Keratinocyte (primary cell): Measurements from ENCODE around the gene ZNF205. TPM values are rescaled to one million over a fixed set of nuclear protein-coding genes. Genes with fewer than 3 reads are reported as not detected.

Experiments used
- DNase-seq: peaks from one replicate; pipeline ENCODE4 v3.0.0-alpha.2; 2011; ENCODE audit warnings: low read depth, missing footprints, low spot score
- FAIRE-seq: peaks from 2 replicates; lab custom pipeline; 2011; peaks lifted over from hg19 to GRCh38; lab: Jason Lieb, UNC
- H2AFZ ChIP-seq: 2 replicates; pipeline ENCODE4 v1.6.0; 2012; ENCODE audit warnings: low read length, control low read depth, inconsistent platforms; ENCODE audit not compliant: control insufficient read depth
- H3K27ac ChIP-seq: 2 replicates; pipeline ENCODE4 v1.5.1; 2011; ENCODE audit warnings: low read length; ENCODE audit not compliant: control insufficient read depth, insufficient read depth
- H3K27me3 ChIP-seq: 3 replicates; pipeline ENCODE4 v1.6.0; 2011; ENCODE audit warnings: low read length; ENCODE audit not compliant: control insufficient read depth, insufficient read depth; ENCODE audit errors: extremely low read depth
- H3K36me3 ChIP-seq, 2 experiments: 2 replicates in 1 of 2; 3 replicates in 1 of 2; pipeline ENCODE4 v1.5.1; 2011; ENCODE audit warnings: low read length in 2 of 2, mild to moderate bottlenecking in 1 of 2; ENCODE audit not compliant: control insufficient read depth in 2 of 2, insufficient read depth in 2 of 2; ENCODE audit errors: extremely low read depth in 1 of 2
- H3K4me1 ChIP-seq: 3 replicates; pipeline ENCODE4 v1.5.1; 2011; ENCODE audit warnings: low read length; ENCODE audit not compliant: control insufficient read depth, insufficient read depth; ENCODE audit errors: extremely low read depth
- H3K4me2 ChIP-seq: 3 replicates; pipeline ENCODE4 v1.6.0; 2011; ENCODE audit warnings: low read depth, low read length; ENCODE audit not compliant: control insufficient read depth, insufficient read depth; ENCODE audit errors: extremely low read depth
- H3K4me3 ChIP-seq, 3 experiments: fragments of 200-600 bp in 1 of 3; sonication (generic) in 1 of 3; 2 replicates in 2 of 3; 3 replicates in 1 of 3; pipeline ENCODE4 v1.5.1; 2011 to 2016; ENCODE audit warnings: low read length in 3 of 3, mild to moderate bottlenecking in 3 of 3, control low read depth in 2 of 3, inconsistent platforms in 1 of 3, low read depth in 1 of 3, mixed read lengths in 1 of 3, mixed run types in 1 of 3, moderate library complexity in 1 of 3; ENCODE audit not compliant: control insufficient read depth in 2 of 3, insufficient read depth in 2 of 3; ENCODE audit errors: extremely low read depth in 1 of 3
- H3K79me2 ChIP-seq: 2 replicates; pipeline ENCODE4 v1.6.0; 2012; ENCODE audit warnings: low read length; ENCODE audit not compliant: control insufficient read depth, insufficient read depth
- H3K9ac ChIP-seq: 3 replicates; pipeline ENCODE4 v1.6.0; 2011; ENCODE audit warnings: low read length; ENCODE audit not compliant: control insufficient read depth, insufficient read depth; ENCODE audit errors: extremely low read depth
- H3K9me1 ChIP-seq: 3 replicates; pipeline ENCODE4 v1.6.0; 2011; ENCODE audit warnings: low read length; ENCODE audit not compliant: control insufficient read depth, insufficient read depth; ENCODE audit errors: extremely low read depth
- H3K9me3 ChIP-seq: 2 replicates; pipeline ENCODE4 v1.5.1; 2012; ENCODE audit warnings: low read depth, low read length; ENCODE audit not compliant: control insufficient read depth
- H4K20me1 ChIP-seq: 3 replicates; pipeline ENCODE4 v1.6.0; 2011; ENCODE audit warnings: low read length; ENCODE audit not compliant: control insufficient read depth, insufficient read depth; ENCODE audit errors: extremely low read depth
- EZH2 ChIP-seq: IDR thresholded peaks from one replicate; pipeline ENCODE4 v1.6.1; 2012; ENCODE audit warnings: inconsistent platforms, mild to moderate bottlenecking, low read length, moderate library complexity
- dilution Hi-C: fragments of 300-500 bp; cut with MboI; formaldehyde crosslinking; loops from one replicate; pipeline ENCODE4 v1.7.0; 2020; ENCODE audit warnings: low sequenced_read_pairs; ENCODE audit not compliant: extremely low pct_ligation_motif_present
- polyA plus RNA-seq, 5 experiments: library from polyadenylated mRNA; depleted of rRNA in 3 of 5; stranded (reverse) in 3 of 5; stranded (forward) in 1 of 5; unstranded in 1 of 5; fragments of >200 nt; gene quantifications; 1 replicate in 1 of 5; 2 replicates in 3 of 5; 3 replicates in 1 of 5; pipeline versions ENCODE4 v1.2.1 to v1.2.3, GENCODE V29; 2011 to 2012; ENCODE audit warnings: missing spikeins in 2 of 5, low read depth in 1 of 5, low replicate concordance in 1 of 5
- TF ChIP-seq, protein P1 (sequence below), 3 experiments: IDR thresholded peaks in 1 of 3; conservative IDR thresholded peaks in 1 of 3; optimal IDR thresholded peaks in 1 of 3; 2 replicates in 2 of 3; 3 replicates in 1 of 3; pipeline versions ENCODE3 to v1.5.1; 2011; ENCODE audit warnings: low read length in 3 of 3, mild to moderate bottlenecking in 3 of 3, moderate library complexity in 2 of 3, control low read depth in 1 of 3, inconsistent platforms in 1 of 3; ENCODE audit not compliant: insufficient read depth in 2 of 3; ENCODE audit errors: extremely low read depth in 1 of 3

The ZNF205 gene
- polyA plus RNA-seq, 1 donor (not counting 4 experiments of a cell fraction or from before 2014, with no cell fraction given) = 6.0 TPM

DNA sequence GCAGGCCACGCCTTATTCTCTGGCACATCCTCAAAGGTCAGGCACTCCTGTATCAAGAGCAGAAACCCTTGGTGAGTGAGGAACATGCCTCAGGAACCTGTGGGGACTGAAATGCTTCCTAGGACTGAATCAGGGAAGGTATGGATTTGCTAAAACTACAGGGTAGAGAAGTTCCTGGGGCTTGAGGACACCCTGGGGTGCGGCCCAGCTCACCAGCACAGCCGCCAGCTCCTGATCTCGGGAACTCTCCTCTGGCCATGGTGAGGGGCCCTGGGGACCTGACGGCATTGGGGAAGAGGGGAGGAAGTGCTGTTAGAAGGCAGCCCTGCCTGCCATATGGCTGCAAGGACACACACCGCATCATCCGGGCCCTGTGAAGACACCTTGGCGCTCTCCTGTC is 20.8 kb upstream of the ZNF205 start:
- no peak overlapping the region for H3K27ac ChIP-seq
- H3K4me2 ChIP-seq = no peak overlapping the region
- H3K9me1 ChIP-seq = no peaks in the 10 kb centered on the region
- no peak overlapping the region for H2AFZ ChIP-seq
- FAIRE-seq (no peak), DNase-seq (no peak)
- no peak overlapping the region for H3K4me3 ChIP-seq
- H3K4me1 ChIP-seq = no peaks in the 10 kb centered on the region
- H4K20me1 ChIP-seq = no peaks in the 10 kb centered on the region
- dilution Hi-C loops = no loop called here
- H3K79me2 ChIP-seq = no peaks in the 10 kb centered on the region
- H3K36me3 ChIP-seq = no peaks in the 10 kb centered on the region
- no peak overlapping the region for H3K9ac ChIP-seq
- H3K27me3 ChIP-seq = peaks cover 5% of the 10 kb centered on the region
- TF ChIP-seq EZH2 = no peak
- TF ChIP-seq, protein P1, sequence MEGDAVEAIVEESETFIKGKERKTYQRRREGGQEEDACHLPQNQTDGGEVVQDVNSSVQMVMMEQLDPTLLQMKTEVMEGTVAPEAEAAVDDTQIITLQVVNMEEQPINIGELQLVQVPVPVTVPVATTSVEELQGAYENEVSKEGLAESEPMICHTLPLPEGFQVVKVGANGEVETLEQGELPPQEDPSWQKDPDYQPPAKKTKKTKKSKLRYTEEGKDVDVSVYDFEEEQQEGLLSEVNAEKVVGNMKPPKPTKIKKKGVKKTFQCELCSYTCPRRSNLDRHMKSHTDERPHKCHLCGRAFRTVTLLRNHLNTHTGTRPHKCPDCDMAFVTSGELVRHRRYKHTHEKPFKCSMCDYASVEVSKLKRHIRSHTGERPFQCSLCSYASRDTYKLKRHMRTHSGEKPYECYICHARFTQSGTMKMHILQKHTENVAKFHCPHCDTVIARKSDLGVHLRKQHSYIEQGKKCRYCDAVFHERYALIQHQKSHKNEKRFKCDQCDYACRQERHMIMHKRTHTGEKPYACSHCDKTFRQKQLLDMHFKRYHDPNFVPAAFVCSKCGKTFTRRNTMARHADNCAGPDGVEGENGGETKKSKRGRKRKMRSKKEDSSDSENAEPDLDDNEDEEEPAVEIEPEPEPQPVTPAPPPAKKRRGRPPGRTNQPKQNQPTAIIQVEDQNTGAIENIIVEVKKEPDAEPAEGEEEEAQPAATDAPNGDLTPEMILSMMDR (optimal IDR thresholded peaks at IDR 0.05 in 1 of 3, IDR thresholded peaks at IDR 0.05 in 1 of 3, conservative IDR thresholded peaks at IDR 0.05 in 1 of 3; ENCODE audit: extremely low read depth in 1 of 3, insufficient read depth in 2 of 3, low read length in 3 of 3) = no peak
- no peaks in the 10 kb centered on the region for H3K9me3 ChIP-seq

DNA sequence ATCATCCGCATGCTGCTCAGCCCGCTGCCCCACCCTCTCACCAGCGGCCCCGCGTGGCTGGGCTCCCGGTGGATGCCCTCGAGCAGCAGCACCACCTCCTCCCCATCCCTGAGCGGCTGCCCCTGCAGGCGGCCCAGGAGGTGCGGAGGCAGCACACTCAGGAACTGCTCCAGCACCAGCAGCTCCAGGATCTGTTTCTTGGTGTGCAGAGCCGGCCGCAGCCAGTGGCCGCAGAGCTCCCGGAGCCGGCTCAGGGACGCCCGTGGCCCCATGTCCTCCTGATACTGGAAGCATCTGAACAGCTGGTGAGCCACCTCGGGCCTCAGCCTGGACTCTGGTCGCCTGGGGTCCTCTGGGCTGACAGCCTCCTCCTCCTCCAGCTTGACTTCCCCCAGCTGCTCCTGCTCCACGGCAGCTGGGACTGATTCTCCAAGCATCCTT is 19.9 kb upstream of the ZNF205 start:
- TF ChIP-seq, protein P1 (optimal IDR thresholded peaks at IDR 0.05 in 1 of 3, IDR thresholded peaks at IDR 0.05 in 1 of 3, conservative IDR thresholded peaks at IDR 0.05 in 1 of 3; ENCODE audit: extremely low read depth in 1 of 3, insufficient read depth in 2 of 3, low read length in 3 of 3) = no peak
- TF ChIP-seq EZH2 = no peak
- H2AFZ ChIP-seq = no peak overlapping the region
- FAIRE-seq = no peak

More for the DNA sequence above, 19.9 kb upstream of the ZNF205 start:
- H3K9ac ChIP-seq = no peak overlapping the region
- DNase-seq = no peak
- H3K4me3 ChIP-seq = no peak overlapping the region
- no peaks in the 10 kb centered on the region for H3K9me3 ChIP-seq
- no peaks in the 10 kb centered on the region for H3K27me3 ChIP-seq
- no peaks in the 10 kb centered on the region for H3K36me3 ChIP-seq
- H3K4me1 ChIP-seq = no peaks in the 10 kb centered on the region
- no peak overlapping the region for H3K27ac ChIP-seq
- no peaks in the 10 kb centered on the region for H3K79me2 ChIP-seq
- H3K9me1 ChIP-seq = no peaks in the 10 kb centered on the region
- H4K20me1 ChIP-seq = no peaks in the 10 kb centered on the region
- dilution Hi-C loops = no loop called here
- no peak overlapping the region for H3K4me2 ChIP-seq
